TTC549 (cell line): ENCODE measurements around the gene PTER.

ENCODE experiments used
- FAIRE-seq: peaks from 2 replicates; lab custom pipeline; 2012; peaks lifted over from hg19 to GRCh38; lab: Jason Lieb, UNC

Gene PTER

DNA sequence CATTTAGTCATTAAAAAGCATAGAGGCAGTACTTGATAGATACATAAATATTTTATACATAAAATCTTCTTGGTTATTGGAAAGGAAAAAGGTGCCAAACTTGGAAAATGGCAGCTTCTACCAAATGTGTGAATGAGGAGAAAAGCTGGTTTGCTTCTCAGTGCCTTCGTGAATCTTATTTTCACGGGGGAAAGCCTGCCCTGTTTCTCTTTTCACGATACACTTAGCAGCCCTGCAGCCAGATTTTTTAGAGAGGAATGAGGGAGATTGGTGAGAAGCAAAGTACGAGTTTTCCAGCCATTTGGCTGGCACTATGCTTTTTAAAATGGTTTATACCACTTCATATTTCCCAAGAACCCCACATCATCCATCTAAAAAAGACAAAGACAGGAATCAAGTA lies 107.8 kb downstream of the PTER start:
- no peak for FAIRE-seq

DNA sequence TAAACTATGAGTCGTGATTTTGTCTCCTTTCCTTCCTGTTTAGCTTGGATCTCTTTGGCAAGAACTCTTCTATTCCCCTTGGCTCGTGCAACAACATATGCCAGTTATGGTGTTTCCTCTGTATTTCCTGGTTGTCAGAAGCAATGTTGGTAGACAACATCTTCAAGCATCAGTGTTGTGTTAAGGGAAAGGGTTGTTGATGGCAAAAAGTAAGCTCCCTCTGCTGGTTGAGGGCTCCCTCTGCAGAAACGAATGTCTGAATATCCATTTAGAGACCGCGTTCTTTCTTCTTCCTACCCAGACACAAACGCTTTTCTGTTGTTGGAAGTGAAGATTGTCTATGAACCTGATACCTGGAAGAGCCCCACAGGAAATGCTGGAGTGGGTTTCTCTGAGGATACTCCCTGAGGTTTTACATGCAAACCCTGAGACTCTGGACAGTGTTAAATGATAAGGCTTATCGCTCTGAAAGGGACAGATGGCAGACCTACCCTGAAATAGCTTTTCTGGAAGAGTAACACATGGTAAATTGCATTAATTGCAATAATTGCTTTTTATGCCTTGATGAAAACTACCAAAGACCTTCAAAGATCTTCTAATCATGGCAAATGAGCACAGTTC lies 108.4 kb downstream of the PTER start:
- FAIRE-seq, result peak; percentile 68

DNA sequence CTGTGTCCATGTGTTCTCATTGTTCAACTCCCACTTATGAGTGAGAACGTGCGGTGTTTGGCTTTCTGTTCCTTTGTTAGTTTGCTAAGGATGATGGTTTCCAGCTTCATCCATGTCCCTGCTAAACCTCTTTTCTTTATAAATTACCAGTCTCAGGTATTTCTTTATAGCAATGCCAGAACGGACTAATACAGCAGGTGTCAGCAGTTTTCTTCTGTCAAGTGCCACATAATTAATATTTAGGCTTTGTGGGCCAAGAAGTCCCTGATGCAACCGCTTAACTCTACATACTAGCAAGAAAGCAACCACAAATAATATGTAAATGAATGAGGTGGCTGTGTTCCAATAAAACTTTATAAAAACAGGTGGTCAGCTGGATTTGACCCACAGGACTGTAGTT lies 111.2 kb downstream of the PTER start:
- FAIRE-seq, result no peak

DNA sequence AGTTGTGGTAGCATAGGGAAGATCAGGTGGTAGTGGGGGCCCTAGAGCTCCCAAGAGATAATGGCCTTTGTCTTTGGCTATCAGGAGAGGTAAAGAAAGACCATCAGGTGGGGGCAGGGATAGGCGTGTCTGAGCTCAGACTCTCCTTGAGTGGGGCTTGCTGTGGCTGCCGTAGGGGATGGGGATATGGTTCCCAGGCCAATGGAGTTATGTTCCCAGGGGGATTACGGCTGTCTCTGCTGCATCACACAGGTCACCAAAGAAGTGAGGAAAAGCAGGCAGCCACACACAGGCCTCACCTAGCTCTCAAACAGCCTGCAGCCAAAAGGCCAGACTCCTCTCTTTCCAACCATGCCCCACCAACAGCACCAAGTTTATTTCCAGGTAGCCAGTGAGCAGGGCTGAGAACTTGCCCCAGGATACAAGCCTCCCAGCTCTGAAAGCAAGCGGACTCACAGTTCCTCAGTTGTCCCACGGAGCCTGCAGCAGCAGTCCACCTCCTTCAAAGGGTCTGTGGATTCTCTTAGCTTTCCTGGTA lies 122.5 kb downstream of the PTER start:
- no peak for FAIRE-seq

- FAIRE-seq, result no peak
Measured at GRCh38 chr10:16562891-16563290, 126.1 kb downstream of the PTER start.
